AG04449 (cell line): Measurements from ENCODE around the gene JAK2.

ENCODE experiments used
- CTCF ChIA-PET: fragments of 350-600 bp; formaldehyde crosslinking; extraction: SDS; loops from one replicate; lab custom pipeline; 2021; ENCODE audit warnings: antibody characterized with exemption; lab: Yijun Ruan, JAX
- POLR2A ChIA-PET: fragments of 400-600, 350-600 bp; formaldehyde crosslinking; extraction: SDS; loops from one replicate; lab custom pipeline; 2020; ENCODE audit warnings: antibody characterized with exemption, inconsistent platforms; lab: Yijun Ruan, JAX
- DNase-seq: peaks from one replicate; pipeline ENCODE4 v3.0.0-alpha.2; 2010; ENCODE audit warnings: low read depth, low spot score
- H3K4me3 ChIP-seq: 2 replicates; pipeline ENCODE4 v1.5.1; 2011; ENCODE audit warnings: low read depth, mild to moderate bottlenecking, control low read depth, low read length
- CTCF ChIP-seq: IDR thresholded peaks from one replicate; pipeline ENCODE4 v1.5.1; 2011; ENCODE audit warnings: mild to moderate bottlenecking, moderate library complexity, low read length, control low read depth, inconsistent platforms; ENCODE audit not compliant: insufficient read depth; ENCODE audit errors: missing control alignments

Gene JAK2

GRCh38 chr9:4985386-4986266 lies 554 bp downstream of the JAK2 start:
- no peak for TF ChIP-seq CTCF
- no peak for DNase-seq
- H3K4me3 ChIP-seq = peak overlapping the region; percentile 80
- ChIA-PET CTCF (interaction anchor here (0.9 to 7.3 kb wide), 14 partner anchors 8 to 610 kb away, joined by 3 to 160 read pairs (median 6); partner anchors contain the start of gene RCL1), POLR2A (interaction anchor here (1.8 kb wide), 1 partner anchor 193 kb away, joined by 9 read pairs; the partner anchor contains the start of gene RCL1)

GRCh38 chr9:4986296-4986695 lies 1.2 kb downstream of the JAK2 start:
- TF ChIP-seq CTCF = no peak
- DNase-seq = no peak
- ChIA-PET POLR2A (no interaction called here), CTCF (interaction anchor here (0.6 to 7.3 kb wide), 14 partner anchors 8 to 609 kb away, joined by 3 to 160 read pairs (median 7); partner anchors contain the start of gene RCL1)
- peak overlapping the region; percentile 80 for H3K4me3 ChIP-seq

DNA sequence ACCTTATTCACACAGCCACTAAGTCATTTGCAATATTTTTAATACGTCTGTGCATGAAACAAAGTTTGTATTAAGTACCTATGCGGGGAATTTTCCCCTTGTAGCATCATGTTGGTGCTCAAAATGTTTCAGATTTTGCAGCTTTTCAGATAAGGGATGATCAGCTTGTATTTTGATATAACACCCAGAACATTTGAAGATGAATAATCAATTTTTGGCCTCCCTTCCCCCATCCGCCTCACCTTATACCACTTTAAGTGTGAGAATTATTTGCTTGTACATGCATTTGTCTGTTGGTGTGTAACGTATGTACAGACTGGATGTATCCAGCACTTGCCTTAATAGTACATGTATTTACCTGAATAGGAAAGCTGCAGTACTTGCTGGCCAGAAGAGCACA lies 1.7 kb downstream of the JAK2 start:
- DNase-seq = no peak
- H3K4me3 ChIP-seq = peak overlapping the region; percentile 80
- TF ChIP-seq CTCF = no peak
- ChIA-PET CTCF (interaction anchor here (0.6 to 7.3 kb wide), 24 partner anchors 7 to 1644 kb away, joined by 3 to 160 read pairs (median 5); partner anchors contain the start of gene RCL1), POLR2A (no interaction called here)

DNA sequence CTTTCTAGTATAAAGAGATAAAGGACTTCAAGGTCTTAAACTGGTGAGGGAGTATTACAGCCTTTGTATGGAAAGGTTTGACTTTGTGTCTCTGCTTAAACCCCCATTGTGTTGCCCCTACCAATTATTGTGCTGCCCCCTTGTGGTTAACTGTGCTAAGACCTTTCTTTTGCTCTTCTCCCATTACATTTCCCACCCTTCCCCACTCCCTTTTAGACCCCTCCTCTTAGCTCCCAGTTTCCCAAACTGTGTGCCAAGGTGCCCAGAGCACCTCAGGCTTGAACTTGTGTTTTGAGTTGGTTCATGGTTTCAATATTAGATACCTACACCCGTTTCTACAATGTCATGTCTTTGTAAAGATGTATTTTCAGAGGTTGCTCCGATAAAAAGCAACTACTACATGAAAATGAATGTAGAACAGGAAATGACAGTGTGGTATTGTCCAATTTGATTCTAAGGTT lies 2.9 kb downstream of the JAK2 start:
- no peak overlapping the region for H3K4me3 ChIP-seq
- TF ChIP-seq CTCF = peak; percentile 60
- POLR2A ChIA-PET = no interaction called here
- CTCF ChIA-PET = interaction anchor here (0.6 to 7.3 kb wide), 41 partner anchors 8 to 617 kb away, joined by 3 to 160 read pairs (median 5); partner anchors contain the start of genes AK3 and RCL1
- DNase-seq = no peak

- CTCF ChIA-PET = interaction anchor here (0.6 to 3.8 kb wide), 6 partner anchors 7 to 704 kb away, joined by 3 to 18 read pairs (median 6); partner anchors contain the start of gene JAK2
Measured at GRCh38 chr9:4992872-4993271, 7.8 kb downstream of the JAK2 start.

More at GRCh38 chr9:4992872-4993271, 7.8 kb downstream of the JAK2 start:
- POLR2A ChIA-PET = interaction anchor here (1.0 kb wide), 1 partner anchor 8 kb away, joined by 3 read pairs; no protein-coding TSS in a partner anchor
- DNase-seq = no peak
- H3K4me3 ChIP-seq = no peak overlapping the region
- TF ChIP-seq CTCF = no peak
